GM18907 (cell line): ENCODE data around the gene PPP1R1C.

ENCODE experiments used
- ATAC-seq: cut with Tn5 transposase; IDR thresholded peaks from one replicate; pipeline ENCODE4 v1.9.1; 2021; ENCODE audit warnings: mild to moderate bottlenecking, moderate library complexity; ENCODE audit not compliant: unreplicated experiment

The PPP1R1C gene

DNA sequence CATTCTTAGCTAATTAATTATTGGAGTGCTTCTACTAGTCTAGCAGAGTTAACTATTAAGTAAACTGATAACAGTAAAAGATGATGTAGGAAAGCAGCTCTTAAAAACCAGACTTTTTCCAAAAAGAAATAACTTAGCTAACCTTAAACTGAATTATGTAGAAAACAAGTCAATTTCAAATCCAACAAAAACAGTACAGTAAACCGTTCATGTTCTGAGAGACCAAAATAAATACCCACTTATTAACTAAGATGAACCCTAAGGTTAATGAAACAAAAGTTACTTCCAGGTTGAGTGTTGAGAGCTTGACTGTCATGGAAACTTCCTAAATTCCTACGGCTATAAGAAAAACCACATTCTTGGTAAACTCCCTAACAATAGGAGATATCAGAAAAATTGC lies 181.2 kb downstream of the PPP1R1C start:
- ATAC-seq, result no peak
